Limb (tissue), 2 donors: ENCODE results near the gene CYB5A.
"Not testable (repeated sequence)": the region's sequence is repeated elsewhere in the genome, so short reads cannot be mapped to it uniquely, and the experiment has no call there.

Experiments
- DNase-seq, 2 donors: peaks; one replicate each; pipeline ENCODE4 v3.0.0-alpha.2; 2016; ENCODE audit errors: extremely low spot score in 2 of 2

CYB5A gene

GRCh38 chr18:74294526-74294925, 2.8 kb upstream of the CYB5A start:
- no peak for DNase-seq

GRCh38 chr18:74292982-74293381, 1.2 kb upstream of the CYB5A start:
- DNase-seq: not testable (repeated sequence)

- DNase-seq: no peak
Measured at GRCh38 chr18:74292541-74292858, 737 bp upstream of the CYB5A start.

- DNase-seq: no peak
Measured at GRCh38 chr18:74291472-74291770, 342 bp downstream of the CYB5A start.

GRCh38 chr18:74290794-74291471, 830 bp downstream of the CYB5A start:
- DNase-seq: peak in 1 of 2 donors; percentile 61

- DNase-seq: no peak
Measured at GRCh38 chr18:74290021-74290420, 1.7 kb downstream of the CYB5A start.

GRCh38 chr18:74289137-74289536, 2.6 kb downstream of the CYB5A start:
- no peak for DNase-seq

GRCh38 chr18:74288730-74289129, 3.0 kb downstream of the CYB5A start:
- no peak for DNase-seq

GRCh38 chr18:74288041-74288440, 3.7 kb downstream of the CYB5A start:
- no peak for DNase-seq

GRCh38 chr18:74286856-74287255, 4.9 kb downstream of the CYB5A start:
- DNase-seq: no peak

GRCh38 chr18:74286106-74286855, 5.5 kb downstream of the CYB5A start:
- DNase-seq: no peak

- not testable (repeated sequence) for DNase-seq
Measured at GRCh38 chr18:74285583-74285982, 6.2 kb downstream of the CYB5A start.

- no peak for DNase-seq
Measured at GRCh38 chr18:74284980-74285355, 6.8 kb downstream of the CYB5A start.

GRCh38 chr18:74284191-74284979, 7.4 kb downstream of the CYB5A start:
- DNase-seq: no peak

- DNase-seq: no peak
Measured at GRCh38 chr18:74283646-74284045, 8.1 kb downstream of the CYB5A start.

- no peak for DNase-seq
Measured at GRCh38 chr18:74282755-74283554, 8.8 kb downstream of the CYB5A start.

GRCh38 chr18:74281980-74282754, 9.6 kb downstream of the CYB5A start:
- DNase-seq: no peak

GRCh38 chr18:74281011-74281979, 10.5 kb downstream of the CYB5A start:
- no peak for DNase-seq

- DNase-seq: no peak
Measured at GRCh38 chr18:74278983-74279382, 12.8 kb downstream of the CYB5A start.

GRCh38 chr18:74278058-74278457, 13.7 kb downstream of the CYB5A start:
- DNase-seq: no peak
